Endothelial cell of umbilical vein (primary cell): ENCODE data around the gene CNTN3. TPM values are rescaled to one million over a fixed set of nuclear protein-coding genes. Genes with fewer than 3 reads are reported as not detected.

Experiments used
- BruUV-seq: library from RNA; stranded (reverse); fragments of 400-500 nt; replicated peaks from 2 replicates; lab custom pipeline; 2021; lab: Mats Ljungman, UMichigan
- CTCF ChIA-PET: fragments of 300-600, 350-600 bp; sonication (Branson Sonifier 250); formaldehyde crosslinking; loops from one replicate; lab custom pipeline; 2021; ENCODE audit warnings: antibody characterized with exemption, inconsistent platforms; lab: Charles Lee
- POLR2A ChIA-PET: fragments of 300-600, 350-600 bp; sonication (Branson Sonifier 250); formaldehyde crosslinking; loops from one replicate; lab custom pipeline; 2021; ENCODE audit warnings: antibody characterized with exemption, inconsistent platforms; lab: Charles Lee
- DNase-seq: peaks from one replicate; pipeline ENCODE4 v3.0.0-alpha.2; 2011; ENCODE audit warnings: low read depth, low spot score
- FAIRE-seq: peaks from 2 replicates; lab custom pipeline; 2011; peaks lifted over from hg19 to GRCh38; lab: Jason Lieb, UNC
- H2AFZ ChIP-seq: 2 replicates; pipeline ENCODE4 v1.6.0; 2012; ENCODE audit warnings: low read depth, low read length, control low read depth, inconsistent platforms
- H3K27ac ChIP-seq: 2 replicates; pipeline ENCODE4 v1.5.1; 2011; ENCODE audit warnings: low read depth, mild to moderate bottlenecking, control low read depth, low read length, moderate library complexity; ENCODE audit not compliant: insufficient read depth
- H3K27me3 ChIP-seq, 2 experiments: 2 replicates each; pipeline versions ENCODE4 v1.6.0 to v1.6.1; 2011; ENCODE audit warnings: low read length in 2 of 2, mixed read lengths in 1 of 2; ENCODE audit not compliant: control insufficient read depth in 2 of 2, insufficient read depth in 2 of 2
- H3K36me3 ChIP-seq, 2 experiments: 2 replicates in 1 of 2; 3 replicates in 1 of 2; pipeline ENCODE4 v1.5.1; 2011; ENCODE audit warnings: low read length in 2 of 2, mild to moderate bottlenecking in 1 of 2, moderate library complexity in 1 of 2; ENCODE audit not compliant: control insufficient read depth in 2 of 2, insufficient read depth in 2 of 2; ENCODE audit errors: extremely low read depth in 1 of 2
- H3K4me1 ChIP-seq: 3 replicates; pipeline ENCODE4 v1.5.1; 2011; ENCODE audit warnings: mild to moderate bottlenecking, low read length; ENCODE audit not compliant: control insufficient read depth, insufficient read depth; ENCODE audit errors: extremely low read depth
- H3K4me2 ChIP-seq: 2 replicates; pipeline ENCODE4 v1.6.1; 2011; ENCODE audit warnings: low read length, control low read depth, mixed read lengths; ENCODE audit not compliant: insufficient read depth
- H3K4me3 ChIP-seq, 3 experiments: fragments of 200-600 bp in 1 of 3; sonication (generic), shearing (Covaris generic) in 1 of 3; replicated peaks in 1 of 3; 2 replicates each; pipeline ENCODE4 v1.5.1; 2011 to 2016; ENCODE audit warnings: control low read depth in 3 of 3, low read length in 3 of 3, mild to moderate bottlenecking in 2 of 3, inconsistent platforms in 1 of 3, low read depth in 1 of 3, moderate library complexity in 1 of 3; ENCODE audit not compliant: insufficient read depth in 1 of 3
- H3K79me2 ChIP-seq: 2 replicates; pipeline ENCODE4 v1.6.0; 2012; ENCODE audit warnings: low read length, inconsistent platforms; ENCODE audit not compliant: control insufficient read depth, insufficient read depth
- H3K9ac ChIP-seq: replicated peaks from 2 replicates; pipeline ENCODE3; 2011; ENCODE audit warnings: low read length, control low read depth; ENCODE audit not compliant: insufficient read depth; ENCODE audit errors: extremely low read depth
- H3K9me1 ChIP-seq: replicated peaks from 3 replicates; pipeline ENCODE4 v1.6.0; 2011; ENCODE audit warnings: mild to moderate bottlenecking, low read length; ENCODE audit not compliant: control insufficient read depth, insufficient read depth; ENCODE audit errors: extremely low read depth
- H3K9me3 ChIP-seq: replicated peaks from 2 replicates; pipeline ENCODE4 v1.5.1; 2012; ENCODE audit warnings: low read length, inconsistent platforms; ENCODE audit not compliant: control insufficient read depth, insufficient read depth
- H4K20me1 ChIP-seq: replicated peaks from 2 replicates; pipeline ENCODE3; 2011; ENCODE audit warnings: mild to moderate bottlenecking, low read length; ENCODE audit not compliant: control insufficient read depth, insufficient read depth; ENCODE audit errors: extremely low read depth
- EZH2 ChIP-seq: IDR thresholded peaks from 2 replicates; pipeline ENCODE4 v1.6.1; 2012; ENCODE audit warnings: borderline replicate concordance, low read depth, mild to moderate bottlenecking, moderate library complexity, low read length, inconsistent platforms; ENCODE audit not compliant: severe bottlenecking
- FOS ChIP-seq: IDR thresholded peaks from 2 replicates; pipeline ENCODE4 v1.6.1; 2011; ENCODE audit warnings: mild to moderate bottlenecking, low read length, moderate library complexity, borderline replicate concordance; ENCODE audit not compliant: insufficient read depth
- GATA2 ChIP-seq: IDR thresholded peaks from 2 replicates; pipeline ENCODE4 v1.7.0; 2011; ENCODE audit warnings: low read depth, mild to moderate bottlenecking, moderate library complexity, mixed read lengths, low read length; ENCODE audit not compliant: insufficient read length, insufficient read depth
- JUN ChIP-seq: IDR thresholded peaks from 2 replicates; pipeline ENCODE4 v1.6.1; 2011; ENCODE audit warnings: borderline replicate concordance, low read depth; ENCODE audit not compliant: insufficient read length, insufficient read depth
- MYC ChIP-seq: IDR thresholded peaks from one replicate; pipeline ENCODE4 v1.6.1; 2011; ENCODE audit warnings: mild to moderate bottlenecking, low read depth, low read length
- POLR2A ChIP-seq: IDR thresholded peaks from 2 replicates; pipeline ENCODE4 v1.6.1; 2012; ENCODE audit warnings: low read depth, mild to moderate bottlenecking, control low read depth, low read length
- POLR2AphosphoS5 ChIP-seq: IDR thresholded peaks from 2 replicates; pipeline ENCODE4 v1.6.1; 2012; ENCODE audit warnings: low read depth, mild to moderate bottlenecking, control low read depth, low read length, moderate library complexity; ENCODE audit not compliant: insufficient read depth
- dilution Hi-C: fragments of 300-500 bp; cut with MboI; formaldehyde crosslinking; loops from one replicate; pipeline ENCODE4 v1.15.0; 2019; ENCODE audit warnings: low sequenced_read_pairs; ENCODE audit not compliant: extremely low pct_ligation_motif_present
- intact Hi-C: fragments of 100-400 bp; cut with micrococcal nuclease; formaldehyde crosslinking; loops from one replicate; pipeline ENCODE4 v1.10.0; 2022
- polyA plus RNA-seq, 4 experiments: library from polyadenylated mRNA; depleted of rRNA in 3 of 4; stranded (reverse) in 3 of 4; unstranded in 1 of 4; fragments of >200 nt; gene quantifications; 2 replicates each; pipeline versions ENCODE4 v1.2.1 to v1.2.3, GENCODE V29; 2011 to 2012; ENCODE audit warnings: missing spikeins in 1 of 4
- total RNA-seq: library from RNA; stranded (reverse); gene quantifications from 2 replicates; pipeline ENCODE4 v1.2.3, GENCODE V29; 2021
- TF ChIP-seq, protein P1 (sequence below), 2 donors: IDR thresholded peaks; 1 replicate in 1 of 2; 2 replicates in 1 of 2; pipeline ENCODE4 v1.5.1; 2011; ENCODE audit warnings: low read length in 2 of 2, mild to moderate bottlenecking in 2 of 2, moderate library complexity in 2 of 2, control low read depth in 1 of 2, inconsistent platforms in 1 of 2, low read depth in 1 of 2; ENCODE audit not compliant: insufficient read depth in 1 of 2; ENCODE audit errors: extremely low read depth in 1 of 2
- TF ChIP-seq, protein P2 (sequence below): IDR thresholded peaks from 2 replicates; pipeline ENCODE4 v1.6.1; 2011; ENCODE audit not compliant: insufficient read depth, insufficient read length

Gene CNTN3
- total and polyA plus RNA-seq, 2 donors (not counting 3 experiments of a cell fraction or from before 2014, with no cell fraction given): 0.03 TPM; not detected in 1

DNA sequence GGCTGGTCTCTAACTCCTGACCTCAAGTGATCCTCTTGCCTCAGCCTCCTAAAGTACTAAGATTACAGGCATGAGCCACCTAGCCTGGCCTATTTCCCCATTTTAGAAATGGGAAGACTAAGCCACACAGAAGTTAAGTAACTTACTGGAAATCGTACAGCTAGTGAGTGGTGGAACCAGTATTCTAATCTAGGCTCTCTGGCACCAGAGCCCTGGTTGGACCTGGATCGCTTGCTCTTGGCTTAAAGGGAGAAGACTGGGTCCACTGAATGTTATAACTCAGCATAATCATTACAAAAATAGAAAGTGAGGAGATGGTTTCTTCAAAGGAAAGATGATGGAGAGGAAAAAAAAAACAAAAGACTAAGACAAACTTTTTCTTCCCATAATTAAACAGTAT, 37.4 kb upstream of the CNTN3 start:
- H3K36me3 ChIP-seq: no peaks in the 10 kb centered on the region
- no peaks in the 10 kb centered on the region for H3K9me1 ChIP-seq
- CTCF ChIA-PET: no interaction called here
- no peak overlapping the region for H3K9ac ChIP-seq
- no peaks in the 10 kb centered on the region for H3K27me3 ChIP-seq
- H2AFZ ChIP-seq: no peak overlapping the region
- dilution Hi-C loops (no loop called here), intact Hi-C loops (no loop called here)
- H3K4me1 ChIP-seq: no peaks in the 10 kb centered on the region
- H3K4me3 ChIP-seq: no peak overlapping the region
- H4K20me1 ChIP-seq: no peaks in the 10 kb centered on the region
- no peaks in the 10 kb centered on the region for H3K79me2 ChIP-seq
- FAIRE-seq (no peak), DNase-seq (no peak)
- no peak overlapping the region for H3K27ac ChIP-seq
- H3K4me2 ChIP-seq: no peak overlapping the region
- BruUV-seq: no TSS peak
- POLR2A ChIA-PET: no interaction called here
- TF ChIP-seq FOS: no peak
- no peak for TF ChIP-seq POLR2AphosphoS5
- no peak for TF ChIP-seq JUN
- no peak for TF ChIP-seq GATA2
- H3K9me3 ChIP-seq: peaks cover 1% of the 10 kb centered on the region

DNA sequence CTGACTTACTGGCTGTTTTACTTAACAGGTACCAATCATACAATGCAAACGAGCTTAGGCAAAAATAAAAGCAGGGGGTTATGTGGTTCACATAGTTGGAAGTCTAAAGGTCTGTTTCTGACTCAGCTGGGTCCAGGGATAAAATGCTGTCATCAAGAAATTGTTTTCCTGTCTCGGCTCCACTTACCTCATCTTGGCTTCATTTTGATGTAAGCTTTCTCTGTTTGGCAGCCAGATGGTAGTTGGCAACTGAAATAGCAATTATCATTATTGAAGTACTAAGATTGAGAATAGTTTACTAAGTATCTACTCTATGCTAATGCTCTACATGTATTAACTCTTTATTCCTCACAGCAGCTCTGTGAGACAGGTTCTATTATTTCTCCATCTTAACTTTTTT, 36.8 kb upstream of the CNTN3 start:
- ChIA-PET CTCF (no interaction called here), POLR2A (no interaction called here)
- dilution Hi-C loops (no loop called here), intact Hi-C loops (no loop called here)
- Histone ChIP-seq H2AFZ (no peak overlapping the region), H3K79me2 (no peaks in the 10 kb centered on the region), H3K4me2 (no peak overlapping the region), H3K27ac (no peak overlapping the region), H3K9me3 (peaks cover 1% of the 10 kb centered on the region), H3K36me3 (no peaks in the 10 kb centered on the region), H3K4me3 (no peak overlapping the region), H3K9me1 (no peaks in the 10 kb centered on the region), H3K27me3 (no peaks in the 10 kb centered on the region), H3K9ac (no peak overlapping the region), H3K4me1 (no peaks in the 10 kb centered on the region), H4K20me1 (no peaks in the 10 kb centered on the region)
- no peak for DNase-seq
- no peak for FAIRE-seq
- BruUV-seq: no TSS peak
- TF ChIP-seq POLR2A (no peak), FOS (no peak), MYC (no peak), GATA2 (no peak), EZH2 (no peak), JUN (no peak), POLR2AphosphoS5 (no peak)
- TF ChIP-seq, protein P1, sequence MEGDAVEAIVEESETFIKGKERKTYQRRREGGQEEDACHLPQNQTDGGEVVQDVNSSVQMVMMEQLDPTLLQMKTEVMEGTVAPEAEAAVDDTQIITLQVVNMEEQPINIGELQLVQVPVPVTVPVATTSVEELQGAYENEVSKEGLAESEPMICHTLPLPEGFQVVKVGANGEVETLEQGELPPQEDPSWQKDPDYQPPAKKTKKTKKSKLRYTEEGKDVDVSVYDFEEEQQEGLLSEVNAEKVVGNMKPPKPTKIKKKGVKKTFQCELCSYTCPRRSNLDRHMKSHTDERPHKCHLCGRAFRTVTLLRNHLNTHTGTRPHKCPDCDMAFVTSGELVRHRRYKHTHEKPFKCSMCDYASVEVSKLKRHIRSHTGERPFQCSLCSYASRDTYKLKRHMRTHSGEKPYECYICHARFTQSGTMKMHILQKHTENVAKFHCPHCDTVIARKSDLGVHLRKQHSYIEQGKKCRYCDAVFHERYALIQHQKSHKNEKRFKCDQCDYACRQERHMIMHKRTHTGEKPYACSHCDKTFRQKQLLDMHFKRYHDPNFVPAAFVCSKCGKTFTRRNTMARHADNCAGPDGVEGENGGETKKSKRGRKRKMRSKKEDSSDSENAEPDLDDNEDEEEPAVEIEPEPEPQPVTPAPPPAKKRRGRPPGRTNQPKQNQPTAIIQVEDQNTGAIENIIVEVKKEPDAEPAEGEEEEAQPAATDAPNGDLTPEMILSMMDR (IDR thresholded peaks at IDR 0.05; ENCODE audit: extremely low read depth in 1 of 2, insufficient read depth in 1 of 2, low read depth in 1 of 2, low read length in 2 of 2): no peak
- TF ChIP-seq, protein P2, sequence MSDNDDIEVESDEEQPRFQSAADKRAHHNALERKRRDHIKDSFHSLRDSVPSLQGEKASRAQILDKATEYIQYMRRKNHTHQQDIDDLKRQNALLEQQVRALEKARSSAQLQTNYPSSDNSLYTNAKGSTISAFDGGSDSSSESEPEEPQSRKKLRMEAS: no peak
